HK-2 (cell line): ENCODE results near the gene CHEK2.
"Not testable (repeated sequence)": the region's sequence is repeated elsewhere in the genome, so short reads cannot be mapped to it uniquely, and the experiment has no call there.

Experiments used
- DNase-seq: peaks from one replicate; pipeline ENCODE4 v3.0.0-alpha.2; 2018; ENCODE audit not compliant: unreplicated experiment

CHEK2 gene

GRCh38 chr22:28741200-28741784 is 328 bp downstream of the CHEK2 start:
- no peak for DNase-seq

- not testable (repeated sequence) for DNase-seq
Observed at GRCh38 chr22:28738876-28739275, 2.7 kb downstream of the CHEK2 start.

DNA sequence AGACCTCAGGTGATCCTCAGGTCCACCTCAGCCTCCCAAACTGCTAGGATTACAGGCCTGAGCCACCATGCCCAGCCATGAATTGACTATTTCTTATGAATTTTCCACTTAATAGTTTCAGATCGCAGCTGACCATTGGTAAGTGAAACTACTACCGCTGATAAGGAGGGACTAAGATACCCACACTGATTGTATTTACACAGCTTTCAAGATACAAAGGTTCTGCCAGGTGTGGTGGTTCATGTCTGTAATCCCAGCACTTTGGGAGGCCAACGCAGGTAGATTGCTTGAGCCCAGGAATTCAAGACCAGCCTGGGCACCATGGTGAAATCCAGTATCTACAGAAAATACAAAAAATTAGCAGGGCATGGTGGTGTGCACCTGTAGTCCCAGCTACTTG is 3.9 kb downstream of the CHEK2 start:
- DNase-seq = no peak

DNA sequence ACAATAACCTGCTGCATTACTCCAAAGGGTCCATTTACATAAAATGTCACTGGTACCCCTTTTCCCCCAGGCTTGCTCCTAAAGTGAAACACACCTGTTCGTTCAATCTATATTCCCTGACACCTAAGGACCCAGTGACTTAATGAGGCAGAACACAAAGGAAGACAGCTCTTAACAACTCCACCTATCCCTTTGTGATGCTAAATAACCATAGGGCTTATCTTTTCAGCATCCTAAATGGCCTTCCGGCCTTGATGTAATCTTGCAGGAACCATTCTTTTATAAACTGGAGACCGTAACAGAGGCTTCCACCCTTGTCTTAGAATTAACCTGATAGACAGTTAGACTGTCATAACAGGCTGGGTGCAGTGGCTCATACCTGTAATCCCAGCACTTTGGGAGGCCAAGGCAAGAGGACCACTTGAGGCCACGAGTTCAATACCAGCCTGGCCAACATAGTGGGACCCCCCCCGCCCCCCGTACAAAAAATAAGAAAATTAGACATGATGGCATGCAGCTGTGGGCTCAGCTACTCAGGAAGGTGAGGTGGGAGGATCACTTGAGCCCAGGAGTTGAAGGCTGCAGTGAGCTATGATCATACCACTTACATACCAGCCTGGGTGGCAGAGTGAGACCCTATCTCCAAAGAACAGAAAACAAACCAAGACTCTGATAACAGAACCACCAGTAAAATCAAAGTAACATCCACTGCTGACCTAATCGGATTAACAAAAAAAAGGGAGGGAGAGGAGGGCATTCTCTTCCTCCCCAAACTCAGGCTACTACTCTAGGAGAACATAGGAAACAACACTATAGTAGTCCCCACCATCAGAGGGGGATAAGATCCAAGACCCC is 5.1 kb downstream of the CHEK2 start:
- no peak for DNase-seq

DNA sequence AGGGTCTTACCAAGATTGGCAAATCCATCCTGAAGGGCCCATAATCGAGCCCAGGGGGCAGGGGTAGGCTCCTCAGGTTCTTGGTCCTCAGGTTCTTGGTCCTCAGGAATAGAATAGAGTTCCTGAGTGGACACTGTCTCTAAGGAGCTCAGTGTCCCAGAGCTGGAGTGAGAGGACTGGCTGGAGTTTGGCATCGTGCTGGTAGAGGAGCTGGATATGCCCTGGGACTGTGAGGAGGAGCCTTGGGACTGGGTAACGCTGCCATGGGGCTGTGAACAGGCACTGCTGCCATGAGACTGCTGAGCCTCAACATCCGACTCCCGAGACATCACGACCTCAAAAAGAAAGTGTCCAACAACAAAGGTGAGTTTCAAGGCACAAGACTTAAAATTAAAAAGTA is 7.2 kb downstream of the CHEK2 start:
- no peak for DNase-seq

DNA sequence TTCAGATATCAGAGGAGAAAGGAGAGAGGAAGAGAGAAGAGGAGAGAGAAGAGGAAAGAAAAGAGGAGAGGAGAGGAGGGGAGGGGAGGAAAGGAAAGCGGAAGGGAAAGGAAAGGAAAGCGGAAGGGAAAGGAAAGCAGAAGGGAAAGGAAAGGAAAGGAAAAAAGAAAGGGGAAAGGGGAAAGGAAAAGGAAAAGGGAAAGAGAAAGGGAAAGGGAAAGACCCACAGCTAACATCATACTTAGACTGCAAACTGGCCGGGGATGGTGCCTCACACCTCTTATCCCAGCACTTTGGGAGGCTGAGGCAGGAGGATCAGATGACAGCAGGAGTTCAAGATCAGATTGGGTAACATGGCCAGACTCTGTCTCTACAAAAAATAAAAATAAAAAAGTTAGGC is 11.4 kb downstream of the CHEK2 start:
- DNase-seq = no peak

DNA sequence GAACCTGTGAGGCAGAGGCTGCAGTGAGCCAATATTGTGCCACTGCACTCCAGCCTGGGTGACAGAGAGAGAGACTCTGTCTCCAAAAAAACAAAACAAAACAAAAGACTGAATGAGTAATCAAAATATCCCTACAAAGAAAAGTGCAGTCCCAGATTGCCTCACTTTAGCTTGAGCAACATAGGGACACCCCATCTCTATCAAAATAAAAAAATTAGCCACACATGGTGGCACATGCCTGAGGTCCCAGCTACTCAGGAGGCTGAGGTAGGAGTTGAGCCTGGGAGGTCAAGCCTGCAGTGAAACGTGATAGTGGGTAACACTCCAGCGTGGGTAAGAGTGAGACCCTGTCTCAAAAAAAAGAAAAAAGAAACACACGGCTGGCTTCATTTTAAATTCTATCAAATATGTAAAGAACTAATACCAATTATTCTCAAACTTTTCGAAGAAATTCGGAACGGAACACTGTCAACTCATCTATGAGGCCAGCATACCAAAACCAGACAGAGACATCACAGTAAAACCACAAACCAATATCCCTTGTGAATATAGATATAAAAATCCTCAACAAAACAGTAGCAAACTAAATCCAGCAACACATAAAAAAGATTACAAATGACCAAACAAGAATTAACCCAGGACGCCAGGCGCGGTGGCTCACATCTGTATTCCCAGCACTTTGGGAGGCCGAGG is 12.9 kb downstream of the CHEK2 start:
- DNase-seq = no peak

DNA sequence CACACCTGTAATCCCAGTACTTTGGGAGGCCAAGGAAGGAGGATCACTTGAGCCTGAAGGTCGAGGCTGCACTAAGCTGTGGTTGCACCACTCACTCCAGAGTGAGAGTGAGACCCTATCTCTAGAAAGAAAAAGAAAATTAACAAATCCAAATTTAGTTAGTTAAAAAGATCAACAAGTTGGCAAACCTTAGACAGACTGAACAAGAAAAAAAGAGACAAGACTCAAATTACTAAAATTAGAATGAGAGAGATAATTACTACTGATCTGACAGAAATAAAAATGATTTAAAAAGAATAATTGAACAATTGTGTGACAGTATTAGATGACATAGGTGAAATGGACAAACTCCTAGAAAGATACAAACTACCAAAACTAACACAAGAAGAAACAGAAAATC is 13.6 kb downstream of the CHEK2 start:
- DNase-seq = no peak

- DNase-seq = no peak
Observed at GRCh38 chr22:28718044-28718443, 23.6 kb downstream of the CHEK2 start.

DNA sequence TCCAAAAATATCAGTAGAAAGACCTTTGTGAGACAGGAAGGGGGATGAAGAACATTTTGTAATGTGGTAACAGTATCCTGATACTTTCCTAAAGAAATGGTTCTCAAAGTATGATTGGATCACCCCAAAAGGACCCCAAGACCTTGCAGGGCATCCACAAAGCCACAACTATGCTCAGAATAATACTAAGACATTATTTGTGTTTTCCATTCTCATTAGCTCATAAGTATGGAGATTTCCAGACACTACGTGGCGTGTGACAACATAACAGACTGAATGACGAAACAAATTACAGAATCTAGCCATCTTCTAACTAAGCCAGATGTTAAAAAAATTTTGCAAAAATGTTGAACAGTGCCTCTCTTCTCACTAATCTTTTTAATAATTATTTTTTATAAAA is 24.9 kb downstream of the CHEK2 start:
- DNase-seq = no peak

DNA sequence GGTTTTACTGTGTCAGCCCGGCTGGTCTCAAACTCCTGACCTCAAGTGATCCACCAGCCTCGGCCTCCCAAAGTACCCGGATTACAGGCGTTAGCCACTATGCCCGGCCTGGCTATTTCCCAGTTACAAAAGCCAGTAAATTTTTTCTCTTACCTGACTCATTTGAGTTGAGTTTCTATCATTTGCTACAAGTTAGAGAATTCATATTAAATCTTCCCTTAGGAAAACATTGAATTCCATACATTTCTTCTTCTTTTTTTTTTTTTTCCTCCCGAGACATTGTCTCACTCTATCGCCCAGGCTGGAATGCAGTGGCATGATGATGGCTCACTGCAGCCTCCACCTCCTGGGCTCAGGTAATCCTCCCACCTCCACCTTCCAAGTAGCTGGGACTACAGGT is 26.0 kb downstream of the CHEK2 start:
- DNase-seq = peak; percentile 50

DNA sequence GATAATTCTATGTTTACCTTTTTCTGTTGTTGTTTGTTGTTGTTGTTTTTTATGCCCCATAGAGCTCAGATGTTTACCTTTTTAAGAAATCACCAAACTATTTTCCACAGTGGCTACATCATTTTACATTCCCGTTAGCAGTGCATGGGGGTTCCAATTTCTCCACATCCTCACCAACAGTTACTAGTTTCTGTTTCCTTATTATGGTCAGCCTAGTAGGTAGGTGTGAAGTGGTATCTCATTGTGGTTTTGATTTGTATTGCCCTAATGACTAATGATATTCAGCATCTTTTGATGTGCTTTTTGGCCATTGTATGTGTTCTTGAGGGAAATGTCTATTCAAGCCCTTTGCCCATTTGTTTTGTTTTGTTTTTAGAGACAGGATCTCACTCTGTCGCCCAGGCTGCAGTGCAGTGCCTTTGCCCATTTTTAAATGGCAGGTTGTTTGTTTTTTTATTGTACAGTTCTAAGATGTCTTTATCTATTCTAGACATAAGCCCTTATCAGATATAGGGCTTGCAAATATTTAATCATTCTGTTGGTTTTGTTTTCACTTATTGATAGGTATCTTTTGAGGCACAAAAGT is 27.5 kb downstream of the CHEK2 start:
- no peak for DNase-seq

GRCh38 chr22:28711820-28712777 is 29.5 kb downstream of the CHEK2 start:
- DNase-seq = no peak

DNA sequence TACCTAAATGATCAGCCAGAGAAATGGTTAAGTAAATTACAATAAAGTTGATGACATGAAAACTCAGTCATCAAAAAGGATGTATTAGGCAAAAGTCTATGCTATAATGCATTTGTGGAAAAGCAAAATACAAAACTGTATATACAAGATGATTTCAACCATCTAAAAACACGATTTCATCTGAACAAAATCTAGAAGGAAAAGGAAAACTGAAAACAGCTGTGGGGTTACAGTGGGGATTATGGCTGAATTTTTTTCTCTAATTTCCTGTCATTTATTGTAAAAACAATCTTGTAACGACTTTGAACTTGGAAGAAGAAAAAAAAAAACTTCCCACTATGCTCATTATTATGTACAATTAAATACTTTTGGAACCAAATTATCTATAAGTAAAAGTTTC is 30.3 kb downstream of the CHEK2 start:
- no peak for DNase-seq

DNA sequence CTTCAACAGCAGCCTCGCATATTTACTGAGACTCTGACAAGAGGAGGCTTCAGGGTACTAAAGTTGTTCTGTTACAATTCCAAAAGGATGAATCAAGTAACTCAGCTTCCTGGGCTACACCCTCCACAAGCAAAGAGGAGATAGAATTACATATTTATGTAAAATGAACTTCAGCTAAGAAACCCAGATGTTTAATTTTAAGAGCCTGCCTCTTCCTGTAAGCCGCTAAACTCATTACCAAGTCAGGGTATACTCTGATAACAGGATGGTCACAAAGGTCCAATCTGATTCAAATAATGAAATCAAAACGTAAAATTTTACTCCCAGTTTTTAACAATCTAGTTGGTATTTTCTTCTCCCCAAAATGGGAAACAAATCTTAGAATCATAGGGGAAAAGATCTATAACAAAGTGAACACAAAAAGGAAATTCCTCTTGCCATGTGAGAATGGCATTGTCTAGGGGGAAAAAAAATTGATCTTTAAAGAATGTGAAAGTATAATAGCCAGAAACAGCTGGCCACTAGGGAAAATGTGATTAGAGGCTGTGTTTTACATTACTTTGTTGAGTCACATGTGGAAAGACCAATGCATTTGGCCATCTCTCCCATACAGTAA is 30.9 kb downstream of the CHEK2 start:
- DNase-seq = no peak

- no peak for DNase-seq
Observed at GRCh38 chr22:28710107-28710506, 31.5 kb downstream of the CHEK2 start.

DNA sequence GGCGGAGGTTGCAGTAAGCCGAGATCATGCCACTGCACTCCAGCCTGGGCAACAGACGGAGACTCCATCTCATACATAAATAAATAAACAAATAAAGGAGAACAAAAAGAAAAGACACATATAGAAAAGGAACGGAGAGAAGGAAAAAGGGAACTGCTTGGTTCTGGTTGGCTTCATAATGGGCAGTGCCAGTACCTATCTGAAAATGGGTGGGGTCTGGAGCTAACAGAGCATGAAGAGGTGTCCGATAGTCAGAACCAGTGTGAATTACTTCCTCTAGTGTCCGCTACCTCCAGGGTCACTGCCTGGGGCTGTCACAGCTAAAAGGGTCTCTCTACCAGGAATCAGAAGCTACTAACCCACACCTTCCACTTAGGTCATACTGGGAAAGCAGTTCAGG is 34.8 kb downstream of the CHEK2 start:
- no peak for DNase-seq

DNA sequence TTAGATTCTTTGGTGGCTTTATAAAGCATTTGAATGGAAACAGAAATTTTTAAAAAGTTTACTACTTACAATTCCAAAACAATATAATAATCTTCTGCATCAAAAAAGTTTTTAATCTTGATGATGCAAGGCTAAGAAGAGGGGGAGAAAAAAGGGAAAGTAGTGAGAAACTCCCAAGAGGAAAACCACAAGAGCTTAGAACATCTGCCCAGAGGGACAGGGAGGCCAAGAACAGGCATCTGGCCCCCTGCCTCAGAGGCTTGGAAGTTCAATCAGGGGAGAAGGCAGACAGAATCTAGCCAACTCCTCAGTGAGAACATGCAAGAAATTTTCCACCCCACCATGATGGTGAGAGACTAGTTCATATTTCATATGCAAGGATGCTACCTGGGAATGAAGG is 38.2 kb downstream of the CHEK2 start:
- DNase-seq = no peak

DNA sequence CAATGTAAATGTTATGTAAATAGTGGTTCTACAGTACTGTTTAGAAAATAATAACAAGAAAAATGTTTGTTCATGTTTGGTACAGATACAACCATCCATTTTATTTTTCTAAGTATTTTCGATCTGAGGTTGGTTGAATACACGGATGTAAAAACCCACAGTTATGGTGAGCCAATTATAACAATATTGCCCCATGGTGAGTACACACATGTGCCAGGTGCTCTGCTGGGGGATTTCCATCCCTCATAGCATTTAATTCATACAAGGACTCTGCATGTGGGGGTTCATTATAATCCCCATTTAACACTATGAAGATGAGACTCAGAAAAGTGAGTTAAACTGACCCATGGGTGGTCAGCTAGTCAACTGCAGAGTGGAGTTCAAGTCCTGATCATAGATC is 38.7 kb downstream of the CHEK2 start:
- no peak for DNase-seq

DNA sequence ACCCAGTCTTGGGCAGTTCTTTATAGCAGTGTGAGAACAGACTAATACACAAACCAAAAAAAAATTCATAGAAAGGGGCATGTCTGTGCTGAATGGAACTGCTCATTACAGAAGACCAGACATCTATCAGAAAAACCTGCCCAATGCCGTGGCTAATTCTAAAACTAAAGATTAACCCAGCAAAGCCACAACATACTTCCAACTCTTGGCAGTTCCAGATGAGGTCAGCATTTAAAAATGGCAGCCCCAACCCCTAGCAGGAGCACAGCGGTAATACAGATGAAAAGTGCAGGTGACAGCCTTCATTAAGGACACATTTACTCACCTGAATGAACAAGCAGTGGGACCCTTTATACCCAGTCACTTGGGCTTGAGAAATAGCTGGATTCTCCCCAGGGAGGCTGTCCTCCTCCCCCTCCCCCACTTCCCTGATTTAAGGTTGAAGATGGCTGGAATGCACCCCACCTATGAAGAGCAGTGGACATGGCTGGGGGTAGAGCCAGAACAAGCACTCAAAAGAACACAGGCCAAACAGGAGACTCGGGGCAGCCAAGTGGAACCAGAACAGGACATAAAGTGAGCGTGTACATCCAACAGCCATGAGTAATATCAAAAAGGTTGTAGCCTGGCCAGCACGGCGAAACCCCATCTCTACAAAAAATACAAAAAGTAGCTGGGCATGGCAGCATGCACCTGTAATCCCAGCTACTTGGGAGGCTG is 48.4 kb downstream of the CHEK2 start:
- DNase-seq = peak; percentile 45
